GM19468 (cell line): ENCODE results near the gene CALN1.

ENCODE experiments used
- ATAC-seq: cut with Tn5 transposase; IDR thresholded peaks from one replicate; pipeline ENCODE4 v1.9.1; 2021; ENCODE audit warnings: mild to moderate bottlenecking, moderate library complexity, moderate number of reproducible peaks; ENCODE audit not compliant: unreplicated experiment; ENCODE audit errors: extremely low read depth

CALN1 gene

DNA sequence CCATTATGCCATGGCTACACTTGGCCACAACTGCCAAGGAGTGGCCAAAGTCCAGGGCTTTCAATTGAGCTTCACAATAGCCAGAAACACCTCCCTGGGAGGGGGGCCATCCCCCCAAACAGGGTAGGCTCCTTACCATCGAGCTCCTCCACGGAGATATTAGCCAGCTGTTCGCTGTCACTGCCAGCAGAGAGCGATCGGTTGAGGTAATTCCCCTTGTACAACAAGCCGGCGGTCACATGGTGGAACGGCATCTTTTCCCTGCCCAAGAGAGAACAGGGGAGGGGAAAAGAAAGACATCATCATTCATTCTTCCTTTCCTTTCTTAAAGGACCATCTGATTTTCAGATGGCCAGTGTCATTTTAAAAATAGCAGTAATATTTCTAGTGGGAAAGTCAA lies 133.6 kb downstream of the CALN1 start:
- ATAC-seq: no peak

- no peak for ATAC-seq
Measured at GRCh38 chr7:72275382-72276070, 136.6 kb downstream of the CALN1 start.

DNA sequence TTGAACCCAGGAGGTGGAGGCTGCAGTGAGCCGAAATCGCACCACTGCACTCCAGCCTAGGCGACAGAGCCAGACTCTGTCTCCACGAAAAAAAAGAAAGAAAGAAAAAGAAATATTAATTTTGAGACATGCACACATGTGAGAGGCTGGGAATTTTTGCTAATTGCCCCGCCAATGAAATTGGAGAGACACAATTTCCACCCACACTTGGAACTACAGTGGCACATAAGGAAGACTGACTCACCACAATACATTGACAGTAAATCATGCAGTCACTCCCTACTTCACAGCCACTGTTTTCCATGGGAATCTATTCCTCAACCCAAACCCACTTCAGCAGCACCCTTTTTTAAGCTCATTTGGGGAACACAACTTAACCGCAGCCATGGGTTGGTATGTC lies 139.7 kb downstream of the CALN1 start:
- no peak for ATAC-seq

DNA sequence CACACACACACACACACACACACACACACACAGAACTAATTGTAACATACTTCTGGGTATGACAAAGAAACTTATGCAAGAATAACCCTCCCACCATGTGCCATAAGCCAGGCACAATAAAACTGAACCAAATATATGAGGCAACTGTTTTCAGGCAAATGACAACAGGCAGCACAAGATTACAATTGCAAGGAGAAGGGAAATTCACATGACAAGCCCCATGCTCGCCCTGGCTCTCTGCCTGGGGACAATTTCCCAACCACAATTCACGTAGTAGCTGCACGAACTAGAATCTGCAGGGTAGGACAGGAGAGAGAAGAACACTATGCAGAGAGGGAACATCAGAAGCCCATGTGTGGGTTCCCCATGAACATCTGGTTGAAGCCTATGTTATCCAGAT lies 143.3 kb downstream of the CALN1 start:
- no peak for ATAC-seq

- ATAC-seq: no peak
Measured at GRCh38 chr7:72268090-72268489, 144.0 kb downstream of the CALN1 start.

DNA sequence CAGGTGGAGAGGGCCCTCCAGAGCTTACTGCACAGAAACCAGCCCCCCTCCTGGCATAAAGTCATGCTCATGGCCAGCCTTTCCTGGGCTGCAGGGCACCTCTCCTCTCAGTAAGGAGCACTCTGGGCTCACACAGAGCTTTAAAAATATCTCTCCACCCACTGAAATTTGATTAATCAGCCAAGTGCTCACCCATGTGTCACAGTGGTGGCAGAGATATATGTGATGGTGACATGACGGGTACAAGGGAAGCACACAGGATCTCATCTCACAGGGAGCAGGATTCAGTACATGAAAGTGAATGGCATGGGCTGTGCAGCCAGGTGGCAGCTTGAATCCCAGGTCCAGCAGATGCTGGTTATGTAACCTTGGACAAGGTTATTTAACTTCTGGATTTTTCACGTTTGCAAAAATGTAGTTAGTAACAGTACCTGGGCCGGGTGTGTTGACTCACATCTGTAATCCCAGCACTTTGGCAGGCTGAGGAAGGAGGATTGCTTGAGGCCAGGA lies 144.8 kb downstream of the CALN1 start:
- no peak for ATAC-seq

GRCh38 chr7:72266771-72267170 lies 145.4 kb downstream of the CALN1 start:
- no peak for ATAC-seq

DNA sequence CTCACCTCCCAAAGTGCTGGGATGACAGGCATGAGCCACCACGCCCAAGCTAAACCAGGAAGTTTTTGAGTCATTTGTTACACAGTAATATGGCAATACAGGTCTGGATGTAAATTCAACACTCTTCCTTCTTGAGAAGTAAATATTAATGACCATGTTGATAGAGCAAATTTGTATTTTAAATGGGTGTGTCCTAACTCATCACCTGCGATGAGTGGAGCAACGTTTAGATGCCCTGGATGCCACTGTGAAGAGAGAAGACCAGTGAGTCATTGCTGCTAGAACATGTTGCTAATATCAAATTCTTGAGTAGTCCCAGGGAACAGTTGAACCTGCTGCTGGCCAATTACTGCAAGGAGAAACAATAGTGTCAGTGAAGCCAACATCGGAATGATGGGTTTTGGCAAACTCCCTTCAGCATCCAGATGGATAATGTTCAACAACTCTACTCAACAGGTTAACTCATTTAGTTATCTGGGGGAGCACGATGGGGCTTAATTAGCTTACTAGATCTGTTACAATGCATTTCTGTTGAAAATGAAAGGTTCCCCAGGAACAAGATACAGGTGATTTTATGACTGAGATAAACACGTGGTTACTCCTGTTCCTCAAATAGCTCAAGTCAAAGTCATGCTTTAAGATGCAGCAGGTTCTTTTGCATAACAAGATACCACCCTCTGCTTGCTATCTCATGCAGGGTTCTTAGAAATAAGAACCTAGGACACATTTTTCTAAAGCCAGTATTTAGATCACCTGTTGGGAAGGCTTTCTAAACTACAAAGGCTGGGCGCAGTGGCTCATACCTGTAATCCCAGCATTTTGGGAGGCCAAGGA lies 146.8 kb downstream of the CALN1 start:
- no peak for ATAC-seq

- ATAC-seq: no peak
Measured at GRCh38 chr7:72260406-72260805, 151.7 kb downstream of the CALN1 start.

DNA sequence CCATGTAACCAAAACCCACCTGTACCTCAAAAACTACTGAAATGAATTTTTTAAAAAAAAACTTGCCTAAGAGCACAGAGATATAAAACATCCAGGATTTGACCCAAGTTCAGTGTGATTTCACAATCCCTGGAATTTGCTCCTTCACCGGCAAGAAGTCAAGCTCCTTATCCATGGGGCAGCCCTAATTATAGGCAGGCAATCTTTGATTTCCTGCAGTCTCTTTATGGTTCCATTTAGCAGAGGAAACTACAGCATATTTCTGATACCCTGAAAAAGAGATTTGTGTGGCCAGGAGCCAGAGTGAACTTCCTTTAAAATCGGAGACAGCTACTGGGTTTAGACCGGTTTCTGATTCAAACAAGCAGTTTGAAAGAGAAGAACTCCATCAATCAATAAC lies 154.1 kb downstream of the CALN1 start:
- ATAC-seq: no peak

- no peak for ATAC-seq
Measured at GRCh38 chr7:72254455-72254854, 157.7 kb downstream of the CALN1 start.

DNA sequence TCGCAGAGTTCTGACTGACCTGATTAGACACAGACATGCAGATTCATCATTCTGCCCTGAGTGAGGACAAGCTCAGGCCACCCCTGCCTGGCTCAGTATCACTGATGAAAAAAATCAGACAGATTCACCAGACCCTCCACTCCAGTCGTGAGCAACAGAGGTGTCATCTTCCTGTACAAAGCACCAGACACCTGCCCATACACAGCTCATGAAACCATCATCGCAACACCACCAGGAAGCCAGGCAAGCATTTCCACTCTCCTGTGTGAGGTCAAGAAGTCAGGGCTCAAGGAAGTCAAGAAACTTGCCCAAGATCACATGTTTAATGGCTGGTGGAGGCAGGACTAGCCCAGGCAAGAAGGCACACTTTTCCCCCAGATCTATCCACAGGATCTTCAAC lies 163.0 kb downstream of the CALN1 start:
- ATAC-seq: no peak

DNA sequence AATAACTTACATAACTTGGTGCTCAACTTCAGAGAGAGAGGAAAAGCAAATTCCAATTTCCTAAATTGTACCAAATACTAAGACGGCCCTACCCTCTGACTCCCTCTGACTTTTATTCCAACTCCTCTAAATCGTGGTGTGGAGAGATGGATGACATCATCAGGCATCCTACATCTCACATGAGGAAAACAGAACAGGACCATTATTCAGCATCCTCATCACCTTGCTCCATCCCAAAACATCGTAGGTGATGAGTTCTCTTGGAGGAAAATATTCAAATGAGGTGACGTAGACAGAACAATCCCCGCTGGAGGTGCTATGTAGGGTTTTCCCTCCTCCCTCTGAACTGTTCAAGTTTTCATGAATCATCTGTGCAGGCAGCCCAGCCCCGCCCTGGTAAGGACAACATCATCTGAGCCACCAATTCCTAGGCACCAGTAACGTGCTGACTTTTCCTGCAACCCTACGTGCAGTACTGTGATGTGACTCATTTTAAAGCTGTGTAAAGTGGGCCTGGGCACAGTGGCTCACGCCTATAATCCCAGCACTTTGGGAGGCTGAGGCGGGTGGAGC lies 167.2 kb downstream of the CALN1 start:
- no peak for ATAC-seq

- ATAC-seq: no peak
Measured at GRCh38 chr7:72243329-72243728, 168.8 kb downstream of the CALN1 start.

- no peak for ATAC-seq
Measured at GRCh38 chr7:72235351-72235750, 176.8 kb downstream of the CALN1 start.

- no peak for ATAC-seq
Measured at GRCh38 chr7:72234086-72234485, 178.1 kb downstream of the CALN1 start.

GRCh38 chr7:72230281-72230680 lies 181.9 kb downstream of the CALN1 start:
- ATAC-seq: no peak

GRCh38 chr7:72223351-72223750 lies 188.8 kb downstream of the CALN1 start:
- ATAC-seq: no peak

DNA sequence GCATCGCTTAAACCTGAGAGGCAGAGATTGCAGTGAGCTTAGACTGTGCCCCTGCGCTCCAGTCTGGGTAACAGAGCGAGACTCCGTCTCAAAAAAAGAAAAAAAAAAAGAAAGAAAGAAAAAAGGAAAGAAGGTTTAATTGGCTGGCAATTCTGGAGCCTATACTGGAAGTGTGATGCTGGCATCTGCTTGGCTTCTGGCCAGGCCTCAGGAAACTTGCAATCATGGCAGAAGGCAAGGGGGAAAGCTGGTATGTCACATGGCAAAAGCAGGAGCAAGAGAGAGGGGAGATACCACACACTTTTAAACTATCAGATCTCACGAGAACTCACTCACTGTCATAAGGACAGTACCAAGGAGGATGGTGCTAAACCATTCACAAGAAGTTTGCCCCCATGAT lies 190.0 kb downstream of the CALN1 start:
- ATAC-seq: no peak

DNA sequence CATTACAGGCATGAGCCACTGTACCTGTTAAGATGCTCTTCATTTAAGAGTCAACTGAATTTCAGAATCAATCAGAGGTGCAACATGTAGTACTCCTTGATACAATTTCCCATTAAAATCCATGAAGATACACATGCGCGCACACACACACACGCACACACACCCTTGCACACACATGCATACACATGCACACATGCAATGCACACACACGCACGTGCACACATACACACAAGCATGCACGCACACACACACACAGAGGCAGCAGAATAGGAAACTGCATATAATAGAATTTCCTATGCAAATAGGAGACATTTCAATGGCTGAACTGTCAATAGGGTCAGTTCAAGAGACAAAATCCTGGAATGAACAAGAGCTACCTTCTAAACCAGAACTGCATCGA lies 192.6 kb downstream of the CALN1 start:
- no peak for ATAC-seq

DNA sequence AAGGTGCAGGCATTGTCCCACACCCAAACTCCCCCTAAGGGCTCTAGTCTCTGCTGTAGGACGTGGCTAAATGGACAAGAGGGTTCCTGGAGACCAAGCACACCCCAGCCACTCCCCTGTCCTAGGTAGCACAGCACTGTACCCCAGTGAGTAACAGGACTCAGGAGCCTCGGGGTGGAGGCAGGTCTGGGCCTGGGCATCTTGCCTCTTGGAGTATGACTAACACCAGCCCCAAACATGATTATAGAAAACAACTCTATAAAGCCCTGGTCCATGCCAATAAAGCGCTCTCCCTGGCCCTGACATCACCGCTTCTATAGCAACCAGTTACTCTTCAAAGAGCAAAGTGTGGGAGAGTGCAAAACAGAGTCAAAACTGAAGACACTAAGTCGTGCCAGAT lies 195.0 kb downstream of the CALN1 start:
- no peak for ATAC-seq
